A549 (cell line): ENCODE data around the gene ASXL3. TPM values are rescaled to one million over a fixed set of nuclear protein-coding genes. Genes with fewer than 3 reads are reported as not detected.

Experiments
- ATAC-seq, 2 experiments: fragments of 200-7000 bp in 1 of 2; fragments of >200 bp in 1 of 2; cut with Nextera tagmentation in 1 of 2; cut with Tn5 transposase in 1 of 2; 3 replicates each; pipeline versions ENCODE4 v1.8.0 to v1.9.1; 2018 to 2020; ENCODE audit warnings: mild to moderate bottlenecking in 1 of 2, moderate library complexity in 1 of 2
- CTCF ChIA-PET: fragments of 300-600 bp; sonication (Branson Sonifier 250); formaldehyde crosslinking; extraction: SDS; loops from one replicate; lab custom pipeline; 2021; ENCODE audit warnings: antibody characterized with exemption, inconsistent platforms; lab: Yijun Ruan, JAX
- POLR2A ChIA-PET: fragments of 350-600 bp; formaldehyde crosslinking; extraction: SDS; loops from one replicate; lab custom pipeline; 2021; ENCODE audit warnings: antibody characterized with exemption, inconsistent platforms; lab: Yijun Ruan, JAX
- DNase-seq, 2 experiments: peaks; one replicate each; pipeline versions ENCODE4 v3.0.0 to v3.0.0-alpha.2; 2011 to 2016; ENCODE audit warnings: low read depth in 1 of 2, low spot score in 1 of 2
- FAIRE-seq: peaks from 2 replicates; lab custom pipeline; 2011; peaks lifted over from hg19 to GRCh38; lab: Jason Lieb, UNC
- H3K27ac ChIP-seq, 2 experiments: fragments of >200 bp; sonication (Bioruptor Twin); formaldehyde crosslinking; 3 replicates each; pipeline ENCODE4 v1.5.1; 2016 to 2017
- H3K4me1 ChIP-seq: fragments of >200 bp; sonication (Bioruptor Twin); formaldehyde crosslinking; 3 replicates; pipeline ENCODE4 v1.6.1; 2016
- H3K4me2 ChIP-seq: fragments of >200 bp; sonication (Bioruptor Twin); formaldehyde crosslinking; 3 replicates; pipeline ENCODE4 v1.6.1; 2016
- H3K4me3 ChIP-seq: fragments of >200 bp; sonication (Bioruptor Twin); formaldehyde crosslinking; 3 replicates; pipeline ENCODE4 v1.5.1; 2016
- H3K9me3 ChIP-seq: fragments of >200 bp; sonication (Bioruptor Twin); formaldehyde crosslinking; 3 replicates; pipeline ENCODE4 v1.6.1; 2016
- CHD2 ChIP-seq: fragments of 150-350 bp; IDR thresholded peaks from 2 replicates; pipeline ENCODE4 v1.6.1; 2014; ENCODE audit warnings: low read length; ENCODE audit not compliant: partially characterized antibody
- CHD4 ChIP-seq: fragments of 200-600 bp; sonication (generic); IDR thresholded peaks from 2 replicates; pipeline ENCODE4 v1.6.1; 2016; ENCODE audit warnings: antibody characterized with exemption, mild to moderate bottlenecking, borderline replicate concordance
- EHF ChIP-seq: fragments of 250-450 bp; sonication (Bioruptor Pico); IDR thresholded peaks from 2 replicates; pipeline ENCODE4 v1.5.0; 2020; ENCODE audit warnings: mild to moderate bottlenecking
- FOSB ChIP-seq: fragments of 250-450 bp; sonication (Bioruptor Pico); IDR thresholded peaks from 2 replicates; pipeline ENCODE4 v1.5.0; 2020; ENCODE audit warnings: mild to moderate bottlenecking, moderate library complexity
- NR3C1 ChIP-seq: fragments of >200 bp; sonication (Bioruptor Twin); formaldehyde crosslinking; IDR thresholded peaks from 3 replicates; pipeline ENCODE4 v1.6.1; 2017
- POLR2A ChIP-seq: IDR thresholded peaks from 2 replicates; pipeline ENCODE4 v1.6.1; 2012; ENCODE audit warnings: mild to moderate bottlenecking, low read length
- POLR2AphosphoS2 ChIP-seq: conservative IDR thresholded peaks from 2 replicates; pipeline ENCODE4 v1.6.1; 2012; ENCODE audit warnings: low read length, improper control_type of control experiment, inconsistent platforms
- ZC3H11A ChIP-seq: fragments of 450-650 bp; IDR thresholded peaks from 2 replicates; pipeline ENCODE4 v1.6.1; 2014; ENCODE audit warnings: antibody characterized with exemption, mild to moderate bottlenecking
- ZNF302 ChIP-seq: fragments of 250-450 bp; sonication (Bioruptor Pico); IDR thresholded peaks from 2 replicates; pipeline ENCODE4 v1.9.0; 2021; ENCODE audit warnings: inconsistent platforms, mild to moderate bottlenecking, moderate library complexity
- polyA plus RNA-seq, 4 experiments: library from polyadenylated mRNA; depleted of rRNA in 3 of 4; stranded (reverse); fragments of >200 nt; fragmentation: RNase III in 1 of 4; extraction: RNeasy Plus Mini Kit Qiagen cat#74134 plus additional on column Dnase treatment in 1 of 4; gene quantifications; 2 replicates in 3 of 4; 3 replicates in 1 of 4; pipeline ENCODE4 v1.2.3, GENCODE V29; 2011 to 2017
- TF ChIP-seq, protein P1 (sequence below): IDR thresholded peaks from 2 replicates; pipeline ENCODE4 v1.6.1; 2012
- TF ChIP-seq, protein P2 (sequence below): fragments of 150-350 bp; IDR thresholded peaks from 2 replicates; pipeline ENCODE4 v1.6.1; 2014; ENCODE audit warnings: low read depth, mild to moderate bottlenecking, low read length
- TF ChIP-seq, protein P3 (sequence below): fragments of 450-650 bp; IDR thresholded peaks from 2 replicates; pipeline ENCODE4 v1.6.1; 2014; ENCODE audit warnings: antibody characterized with exemption
- TF ChIP-seq, protein P4 (sequence below): IDR thresholded peaks from 2 replicates; pipeline ENCODE4 v1.6.1; 2012; ENCODE audit warnings: low read depth, borderline replicate concordance
- TF ChIP-seq, protein P5 (sequence below): IDR thresholded peaks from 2 replicates; pipeline ENCODE4 v1.6.1; 2012
- TF ChIP-seq, protein P6 (sequence below): fragments of 250-450 bp; sonication (Bioruptor Pico); IDR thresholded peaks from 2 replicates; pipeline ENCODE4 v1.5.0; 2021; ENCODE audit warnings: mild to moderate bottlenecking, moderate library complexity, borderline replicate concordance

The ASXL3 gene
- polyA plus RNA-seq, 2 of the 4 experiments (the other 2 are of a cell fraction), result not detected

DNA sequence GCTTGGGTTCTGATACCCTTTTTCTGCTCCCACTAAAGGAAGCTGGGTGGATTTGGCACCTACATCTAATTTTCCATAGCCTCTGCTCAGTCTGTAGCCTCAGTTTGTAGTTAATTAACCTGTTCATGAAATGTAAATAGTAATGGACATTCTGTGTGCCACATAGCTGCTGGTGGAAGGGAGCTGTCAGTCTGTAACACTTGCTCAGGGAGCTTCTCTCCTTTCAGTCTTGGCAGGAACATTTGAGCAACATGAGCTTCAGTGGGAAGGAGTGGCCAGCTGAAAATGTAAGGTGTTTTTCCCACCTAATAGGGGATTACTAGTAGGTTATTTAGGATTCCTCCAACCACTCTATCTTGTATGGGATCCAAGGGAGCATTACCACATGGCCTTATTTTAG is 203.4 kb downstream of the ASXL3 start:
- Histone ChIP-seq H3K4me2 (no peak overlapping the region), H3K9me3 (no peaks in the 10 kb centered on the region), H3K4me3 (no peak overlapping the region), H3K27ac (no peak overlapping the region), H3K4me1 (no peaks in the 10 kb centered on the region)
- CTCF ChIA-PET, result interaction anchor here (0.8 kb wide), 1 partner anchor 535 kb away, joined by 3 read pairs; no protein-coding TSS in a partner anchor
- DNase-seq, result no peak
- TF ChIP-seq, protein P1, sequence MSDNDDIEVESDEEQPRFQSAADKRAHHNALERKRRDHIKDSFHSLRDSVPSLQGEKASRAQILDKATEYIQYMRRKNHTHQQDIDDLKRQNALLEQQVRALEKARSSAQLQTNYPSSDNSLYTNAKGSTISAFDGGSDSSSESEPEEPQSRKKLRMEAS, result no peak
- TF ChIP-seq FOSB (CRISPR knock-in tag) (no peak), CHD4 (no peak), ZNF302 (no peak), POLR2AphosphoS2 (no peak), CHD2 (no peak), POLR2A (no peak), ZC3H11A (no peak), EHF (no peak), NR3C1 (no peak)
- TF ChIP-seq, protein P2, sequence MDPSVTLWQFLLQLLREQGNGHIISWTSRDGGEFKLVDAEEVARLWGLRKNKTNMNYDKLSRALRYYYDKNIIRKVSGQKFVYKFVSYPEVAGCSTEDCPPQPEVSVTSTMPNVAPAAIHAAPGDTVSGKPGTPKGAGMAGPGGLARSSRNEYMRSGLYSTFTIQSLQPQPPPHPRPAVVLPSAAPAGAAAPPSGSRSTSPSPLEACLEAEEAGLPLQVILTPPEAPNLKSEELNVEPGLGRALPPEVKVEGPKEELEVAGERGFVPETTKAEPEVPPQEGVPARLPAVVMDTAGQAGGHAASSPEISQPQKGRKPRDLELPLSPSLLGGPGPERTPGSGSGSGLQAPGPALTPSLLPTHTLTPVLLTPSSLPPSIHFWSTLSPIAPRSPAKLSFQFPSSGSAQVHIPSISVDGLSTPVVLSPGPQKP, result no peak
- TF ChIP-seq, protein P3, sequence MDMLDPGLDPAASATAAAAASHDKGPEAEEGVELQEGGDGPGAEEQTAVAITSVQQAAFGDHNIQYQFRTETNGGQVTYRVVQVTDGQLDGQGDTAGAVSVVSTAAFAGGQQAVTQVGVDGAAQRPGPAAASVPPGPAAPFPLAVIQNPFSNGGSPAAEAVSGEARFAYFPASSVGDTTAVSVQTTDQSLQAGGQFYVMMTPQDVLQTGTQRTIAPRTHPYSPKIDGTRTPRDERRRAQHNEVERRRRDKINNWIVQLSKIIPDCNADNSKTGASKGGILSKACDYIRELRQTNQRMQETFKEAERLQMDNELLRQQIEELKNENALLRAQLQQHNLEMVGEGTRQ, result no peak
- TF ChIP-seq, protein P4, sequence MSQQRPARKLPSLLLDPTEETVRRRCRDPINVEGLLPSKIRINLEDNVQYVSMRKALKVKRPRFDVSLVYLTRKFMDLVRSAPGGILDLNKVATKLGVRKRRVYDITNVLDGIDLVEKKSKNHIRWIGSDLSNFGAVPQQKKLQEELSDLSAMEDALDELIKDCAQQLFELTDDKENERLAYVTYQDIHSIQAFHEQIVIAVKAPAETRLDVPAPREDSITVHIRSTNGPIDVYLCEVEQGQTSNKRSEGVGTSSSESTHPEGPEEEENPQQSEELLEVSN, result no peak
- TF ChIP-seq, protein P5, sequence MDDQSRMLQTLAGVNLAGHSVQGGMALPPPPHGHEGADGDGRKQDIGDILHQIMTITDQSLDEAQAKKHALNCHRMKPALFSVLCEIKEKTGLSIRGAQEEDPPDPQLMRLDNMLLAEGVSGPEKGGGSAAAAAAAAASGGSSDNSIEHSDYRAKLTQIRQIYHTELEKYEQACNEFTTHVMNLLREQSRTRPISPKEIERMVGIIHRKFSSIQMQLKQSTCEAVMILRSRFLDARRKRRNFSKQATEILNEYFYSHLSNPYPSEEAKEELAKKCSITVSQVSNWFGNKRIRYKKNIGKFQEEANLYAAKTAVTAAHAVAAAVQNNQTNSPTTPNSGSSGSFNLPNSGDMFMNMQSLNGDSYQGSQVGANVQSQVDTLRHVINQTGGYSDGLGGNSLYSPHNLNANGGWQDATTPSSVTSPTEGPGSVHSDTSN, result no peak
- TF ChIP-seq, protein P6, sequence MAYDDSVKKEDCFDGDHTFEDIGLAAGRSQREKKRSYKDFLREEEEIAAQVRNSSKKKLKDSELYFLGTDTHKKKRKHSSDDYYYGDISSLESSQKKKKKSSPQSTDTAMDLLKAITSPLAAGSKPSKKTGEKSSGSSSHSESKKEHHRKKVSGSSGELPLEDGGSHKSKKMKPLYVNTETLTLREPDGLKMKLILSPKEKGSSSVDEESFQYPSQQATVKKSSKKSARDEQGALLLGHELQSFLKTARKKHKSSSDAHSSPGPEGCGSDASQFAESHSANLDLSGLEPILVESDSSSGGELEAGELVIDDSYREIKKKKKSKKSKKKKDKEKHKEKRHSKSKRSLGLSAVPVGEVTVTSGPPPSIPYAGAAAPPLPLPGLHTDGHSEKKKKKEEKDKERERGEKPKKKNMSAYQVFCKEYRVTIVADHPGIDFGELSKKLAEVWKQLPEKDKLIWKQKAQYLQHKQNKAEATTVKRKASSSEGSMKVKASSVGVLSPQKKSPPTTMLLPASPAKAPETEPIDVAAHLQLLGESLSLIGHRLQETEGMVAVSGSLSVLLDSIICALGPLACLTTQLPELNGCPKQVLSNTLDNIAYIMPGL (CRISPR knock-in tag), result no peak
- FAIRE-seq, result no peak
- POLR2A ChIA-PET, result no interaction called here
- ATAC-seq, result no peak

Other genes starting within 250 kb of the ASXL3 start
- 0.06 TPM in 1 of 2 replicates, not detected in the other for gene CCDC178, start 137.5 kb upstream of the ASXL3 start, polyA plus RNA-seq (2011; rRNA removed)
- not detected in 3 replicates for gene CCDC178, start 137.5 kb upstream of the ASXL3 start, polyA plus RNA-seq (2017; fragmentation: RNase III; extraction: RNeasy Plus Mini Kit Qiagen cat#74134 plus additional on column Dnase treatment)